22Rv1 (cell line): ENCODE measurements around the gene SEMG2.

ENCODE experiments used
- H3K27ac ChIP-seq: fragments of 450-650 bp; 2 replicates; pipeline ENCODE4 v1.5.1; 2017
- CTCF ChIP-seq: fragments of 450-650 bp; IDR thresholded peaks from 2 replicates; pipeline ENCODE4 v1.5.1; 2017; ENCODE audit warnings: mild to moderate bottlenecking
- ZFX ChIP-seq: fragments of 450-650 bp; IDR thresholded peaks from 2 replicates; pipeline ENCODE4 v1.6.1; 2017; ENCODE audit warnings: antibody characterized with exemption, borderline replicate concordance

Gene SEMG2

GRCh38 chr20:45221076-45221475 is at the start of gene SEMG2:
SEMG2 (plus strand) TSS chr20:45221373; CDS start chr20:45221390, 17 bp downstream.
- H3K27ac ChIP-seq, result no peak within 1 kb of the TSS
- TF ChIP-seq ZFX, result no peak
- TF ChIP-seq CTCF, result no peak

- TF ChIP-seq CTCF, result no peak
- TF ChIP-seq ZFX, result no peak
- H3K27ac ChIP-seq, result no peak overlapping the region
These were observed 47.7 kb upstream of the SEMG2 start for GRCh38 chr20:45173522-45173921.

- H3K27ac ChIP-seq, result no peak within 1 kb of the TSS
- no peak for TF ChIP-seq ZFX
- no peak for TF ChIP-seq CTCF
These were observed 46.5 kb upstream of the SEMG2 start, which contains the start of gene PI3 for GRCh38 chr20:45174434-45175364. PI3 (plus strand) TSS chr20:45174902; CDS start chr20:45174923, 21 bp downstream.

- no peak overlapping the region for H3K27ac ChIP-seq
- TF ChIP-seq CTCF (no peak), ZFX (no peak)
These were observed 44.5 kb upstream of the SEMG2 start for GRCh38 chr20:45176526-45177267.

GRCh38 chr20:45179166-45179565 is 42.0 kb upstream of the SEMG2 start:
- TF ChIP-seq ZFX (no peak), CTCF (no peak)
- H3K27ac ChIP-seq, result no peak overlapping the region

GRCh38 chr20:45181639-45182038 is 39.5 kb upstream of the SEMG2 start:
- H3K27ac ChIP-seq, result no peak overlapping the region
- no peak for TF ChIP-seq CTCF
- no peak for TF ChIP-seq ZFX

GRCh38 chr20:45183084-45183483 is 38.1 kb upstream of the SEMG2 start:
- TF ChIP-seq ZFX, result no peak
- no peak for TF ChIP-seq CTCF
- no peak overlapping the region for H3K27ac ChIP-seq
